Heart right ventricle (tissue), 16 donors: Measurements from ENCODE around the gene YBX2. TPM values are rescaled to one million over a fixed set of nuclear protein-coding genes. Genes with fewer than 3 reads are reported as not detected.

Experiments used
- ATAC-seq, 8 donors: fragments of 200-7000 bp; cut with Tn5 transposase; one replicate each; pipeline ENCODE4 v1.9.1; 2020; ENCODE audit warnings: mild to moderate bottlenecking in 8 of 8, moderate library complexity in 8 of 8, moderate number of reproducible peaks in 1 of 8
- DNase-seq, 2 donors: peaks; one replicate each; pipeline ENCODE4 v3.0.0-alpha.2; 2020
- H3K27ac ChIP-seq, 10 donors: fragments of 200-600 bp; sonication (generic) in 2 of 10; one replicate each; pipeline versions ENCODE4 v1.5.0 to v1.8.0; 2020 to 2022; ENCODE audit warnings: mild to moderate bottlenecking in 3 of 10
- H3K27me3 ChIP-seq, 7 donors: fragments of 200-600 bp; one replicate each; pipeline ENCODE4 v1.8.0; 2021 to 2022; ENCODE audit warnings: mild to moderate bottlenecking in 2 of 7
- H3K36me3 ChIP-seq, 9 donors: fragments of 200-600 bp; sonication (generic) in 1 of 9; one replicate each; pipeline versions ENCODE4 v1.5.0 to v1.8.0; 2020 to 2022; ENCODE audit warnings: mild to moderate bottlenecking in 2 of 9
- H3K4me1 ChIP-seq, 9 donors: fragments of 200-600 bp; sonication (generic) in 1 of 9; one replicate each; pipeline versions ENCODE4 v1.5.0 to v1.8.0; 2020 to 2022; ENCODE audit warnings: mild to moderate bottlenecking in 4 of 9
- H3K4me3 ChIP-seq, 10 donors: fragments of 200-600 bp; sonication (generic) in 2 of 10; one replicate each; pipeline versions ENCODE4 v1.5.0 to v1.8.0; 2020 to 2022; ENCODE audit warnings: mild to moderate bottlenecking in 7 of 10, moderate library complexity in 2 of 10
- H3K9me3 ChIP-seq, 11 donors: fragments of 200-600 bp in 10 of 11; sonication (generic) in 2 of 11; one replicate each; pipeline versions ENCODE4 v1.5.0 to v1.8.0; 2013 to 2022; ENCODE audit warnings: mild to moderate bottlenecking in 2 of 11, control low read depth in 1 of 11, moderate library complexity in 1 of 11
- WGBS, 2 donors: extraction: QIAGEN DNeasy Blood & Tissue Kit; methylation state at CpG; one replicate each; pipeline ENCODE4 v1.1.7; 2013; ENCODE audit warnings: inconsistent platforms in 1 of 2; 5-methylcytosine and 5-hydroxymethylcytosine counted together
- intact Hi-C, 10 donors: fragments of 100-400 bp; cut with DNase I; formaldehyde crosslinking; loops; one replicate each; pipeline versions ENCODE4 v1.11.1 to v1.14.2; 2022
- polyA plus RNA-seq, 2 donors: library from polyadenylated mRNA; stranded (reverse); fragments of 200-250 nt; gene quantifications; one replicate each; pipeline ENCODE4 v1.2.3, GENCODE V29; 2013
- total RNA-seq, 10 donors: library from RNA; stranded (reverse); fragmentation: NEBNext Ultra II Directional in 3 of 10; extraction: Animal tissue kit (Norgen Biotek cat#: 25700) in 3 of 10; gene quantifications; one replicate each; pipeline versions ENCODE4 v1.2.1 to v1.2.4, GENCODE V29; 2021 to 2023
- TF ChIP-seq, protein P1 (sequence below), 9 donors: fragments of 200-600 bp; sonication (generic) in 2 of 9; IDR thresholded peaks; one replicate each; pipeline versions ENCODE4 v1.5.0 to v1.8.0; 2021 to 2022; ENCODE audit warnings: antibody characterized with exemption in 9 of 9, mild to moderate bottlenecking in 5 of 9, moderate library complexity in 1 of 9
- donor health status: Arrhythmogenic right ventricular cardiomyopathy.
- donor health status: ischemic (EF 13 %, LVEDD 7.1; RV severe dilation, severe dysfunction).
- donor health status: healthy with polysubstance abuse.
- donor health status: DM: no; HTN: yes; CAD: no.
- donor health status: DM: no; HTN: no; CAD: no.
- donor health status: ischemic (EF 25% LVEDD 6.9; RV normal size, moderate dysfunction).
- donor health status: ischemic (EF 25% LVEDD 5.7; RV mildly dilated, moderate dysfunction).
- donor health status: healthy.
- donor health status: DM: yes; HTN: yes; CAD: no.
- donor health status: Ischemic cardiomyopathy.
- donor health status: ischemic (EF 35%, LVEDD 5.7; RV mildly dilated, moderate dysfunction).
- donor health status: nonischemic (EF 11% LVEDD 7.7; RV severe dilation, severe dysfunction).
- donor health status: DM: yes; HTN: yes; CAD: no.
- donor health status: PGD.
- donor health status: ischemic (EF 29% LVEDD 5.4; RV normal size, mild dysfunction).
- donor health status: nonischemic (EF 23%, LVEDD 6.1; RV moderate dilation, normal function).

YBX2 gene
- total and polyA plus RNA-seq, 12 donors = 0.42 to 2.6 (median 1.2) TPM

DNA sequence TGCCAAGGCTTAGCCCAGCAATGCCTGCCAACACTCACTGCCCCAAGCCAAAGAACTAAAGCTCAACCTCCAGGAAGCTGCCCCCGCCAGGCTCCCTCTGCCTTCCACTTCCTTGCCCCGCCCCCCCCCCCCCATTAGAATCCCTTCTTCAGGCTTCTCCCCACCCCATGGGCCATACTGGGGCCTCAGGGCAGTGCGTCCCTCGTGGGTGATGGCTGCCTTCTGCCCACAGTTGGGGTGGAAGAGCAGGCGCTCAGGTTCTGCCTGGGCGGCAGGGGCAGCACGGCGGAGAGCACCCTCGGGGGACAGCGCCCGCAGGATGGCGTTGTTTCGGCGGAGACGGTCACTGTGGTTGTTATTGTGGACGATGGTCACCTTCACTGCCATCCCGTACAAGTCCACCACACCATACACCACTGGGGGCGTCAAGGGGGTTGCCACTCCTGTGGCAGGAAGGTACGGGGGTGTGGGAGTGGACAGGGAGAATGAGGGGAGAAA is 30.6 kb upstream of the YBX2 start:
- Histone ChIP-seq H3K9me3 (no peaks in the 10 kb centered on the region), H3K36me3 (peaks cover 6 to 67% (median 42%) of the 10 kb centered on the region in 9 donors), H3K27me3 (no peaks in the 10 kb centered on the region), H3K4me1 (peaks cover 0 to 18% (median 13%) of the 10 kb centered on the region in 9 donors), H3K4me3 (no peak overlapping the region), H3K27ac (no peak overlapping the region)
- ATAC-seq (no peak), DNase-seq (no peak)
- 93 to 97% methylated on average over 18 to 19 of the region's 19 CpGs for WGBS, 2 donors
- TF ChIP-seq, protein P1, sequence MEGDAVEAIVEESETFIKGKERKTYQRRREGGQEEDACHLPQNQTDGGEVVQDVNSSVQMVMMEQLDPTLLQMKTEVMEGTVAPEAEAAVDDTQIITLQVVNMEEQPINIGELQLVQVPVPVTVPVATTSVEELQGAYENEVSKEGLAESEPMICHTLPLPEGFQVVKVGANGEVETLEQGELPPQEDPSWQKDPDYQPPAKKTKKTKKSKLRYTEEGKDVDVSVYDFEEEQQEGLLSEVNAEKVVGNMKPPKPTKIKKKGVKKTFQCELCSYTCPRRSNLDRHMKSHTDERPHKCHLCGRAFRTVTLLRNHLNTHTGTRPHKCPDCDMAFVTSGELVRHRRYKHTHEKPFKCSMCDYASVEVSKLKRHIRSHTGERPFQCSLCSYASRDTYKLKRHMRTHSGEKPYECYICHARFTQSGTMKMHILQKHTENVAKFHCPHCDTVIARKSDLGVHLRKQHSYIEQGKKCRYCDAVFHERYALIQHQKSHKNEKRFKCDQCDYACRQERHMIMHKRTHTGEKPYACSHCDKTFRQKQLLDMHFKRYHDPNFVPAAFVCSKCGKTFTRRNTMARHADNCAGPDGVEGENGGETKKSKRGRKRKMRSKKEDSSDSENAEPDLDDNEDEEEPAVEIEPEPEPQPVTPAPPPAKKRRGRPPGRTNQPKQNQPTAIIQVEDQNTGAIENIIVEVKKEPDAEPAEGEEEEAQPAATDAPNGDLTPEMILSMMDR (IDR thresholded peaks at IDR 0.05) = no peak
- intact Hi-C loops = no loop called here

DNA sequence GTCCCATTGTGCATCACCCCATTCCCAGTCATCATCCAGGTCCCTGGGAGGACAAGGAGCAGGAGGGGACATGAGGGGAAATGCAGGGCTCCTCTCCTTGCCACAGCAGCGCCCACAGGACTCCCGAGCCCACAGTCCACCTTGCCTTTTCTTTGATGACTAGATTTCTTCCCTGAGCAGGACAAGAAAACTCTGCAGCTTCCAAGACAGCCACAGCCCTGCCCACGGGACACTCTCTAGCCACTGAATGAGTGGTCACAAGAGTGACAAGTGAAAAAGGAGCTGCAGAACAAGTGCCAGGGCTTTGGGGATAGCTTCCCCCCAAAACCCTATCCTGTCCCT is 30.0 kb upstream of the YBX2 start:
- WGBS, 2 donors = 83 to 90% methylated on average over 3 of the region's 3 CpGs
- no peak overlapping the region for H3K27ac ChIP-seq
- TF ChIP-seq, protein P1 (IDR thresholded peaks at IDR 0.05) = no peak
- H3K9me3 ChIP-seq = no peaks in the 10 kb centered on the region
- DNase-seq (no peak), ATAC-seq (no peak)
- no peak overlapping the region for H3K4me3 ChIP-seq
- peaks cover 0 to 18% (median 13%) of the 10 kb centered on the region in 9 donors for H3K4me1 ChIP-seq
- intact Hi-C loops = no loop called here
- H3K36me3 ChIP-seq = peaks cover 6 to 73% (median 44%) of the 10 kb centered on the region in 9 donors
- no peaks in the 10 kb centered on the region for H3K27me3 ChIP-seq

DNA sequence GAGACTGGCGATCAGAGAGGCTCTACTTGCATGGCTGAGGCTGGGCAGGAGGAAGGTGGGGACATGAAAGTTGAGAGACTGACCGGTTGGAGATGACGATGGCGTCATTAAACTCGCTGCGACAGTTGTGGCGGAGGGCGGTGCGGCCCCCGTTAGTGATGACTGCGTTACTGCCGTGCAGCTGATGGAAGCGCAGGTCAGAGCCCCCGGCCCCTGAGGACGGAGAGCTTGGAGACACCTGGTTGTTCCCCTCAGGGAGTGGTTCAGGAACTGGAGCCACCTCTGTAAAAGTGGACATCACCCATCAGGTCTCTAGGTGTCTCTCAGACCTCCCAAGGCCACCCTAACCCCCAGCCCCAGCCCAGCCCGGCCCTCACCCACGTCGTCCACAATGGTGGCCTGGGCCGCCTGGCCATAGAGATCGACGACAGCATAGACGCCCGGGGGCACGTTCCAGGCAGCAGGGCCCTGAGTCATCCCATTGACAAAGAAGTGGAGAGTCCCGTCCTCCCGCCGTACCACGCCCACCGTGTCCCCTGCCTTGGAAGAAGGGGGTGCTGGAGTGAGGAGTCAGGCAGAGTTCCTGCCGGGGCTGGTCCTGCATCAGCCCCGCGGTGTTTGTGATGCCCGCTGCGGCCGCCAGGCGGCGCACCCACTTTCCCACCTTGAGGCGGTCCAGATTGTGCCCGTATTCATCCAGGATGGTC is 29.4 kb upstream of the YBX2 start:
- Histone ChIP-seq H3K36me3 (peaks cover 6 to 78% (median 49%) of the 10 kb centered on the region in 9 donors), H3K27me3 (no peaks in the 10 kb centered on the region), H3K4me3 (no peak overlapping the region), H3K27ac (no peak overlapping the region), H3K9me3 (no peaks in the 10 kb centered on the region), H3K4me1 (peaks cover 0 to 18% (median 13%) of the 10 kb centered on the region in 9 donors)
- peak in 1 of 2 donors; percentile 61 for DNase-seq
- WGBS, 2 donors = 66 to 68% methylated on average over 39 of the region's 39 CpGs
- TF ChIP-seq, protein P1 (IDR thresholded peaks at IDR 0.05) = peak; percentile 25 to 90 (median 74)
- peak in 5 of 8 donors; percentile 9 to 46 (median 26) for ATAC-seq
- intact Hi-C loops = no loop called here

DNA sequence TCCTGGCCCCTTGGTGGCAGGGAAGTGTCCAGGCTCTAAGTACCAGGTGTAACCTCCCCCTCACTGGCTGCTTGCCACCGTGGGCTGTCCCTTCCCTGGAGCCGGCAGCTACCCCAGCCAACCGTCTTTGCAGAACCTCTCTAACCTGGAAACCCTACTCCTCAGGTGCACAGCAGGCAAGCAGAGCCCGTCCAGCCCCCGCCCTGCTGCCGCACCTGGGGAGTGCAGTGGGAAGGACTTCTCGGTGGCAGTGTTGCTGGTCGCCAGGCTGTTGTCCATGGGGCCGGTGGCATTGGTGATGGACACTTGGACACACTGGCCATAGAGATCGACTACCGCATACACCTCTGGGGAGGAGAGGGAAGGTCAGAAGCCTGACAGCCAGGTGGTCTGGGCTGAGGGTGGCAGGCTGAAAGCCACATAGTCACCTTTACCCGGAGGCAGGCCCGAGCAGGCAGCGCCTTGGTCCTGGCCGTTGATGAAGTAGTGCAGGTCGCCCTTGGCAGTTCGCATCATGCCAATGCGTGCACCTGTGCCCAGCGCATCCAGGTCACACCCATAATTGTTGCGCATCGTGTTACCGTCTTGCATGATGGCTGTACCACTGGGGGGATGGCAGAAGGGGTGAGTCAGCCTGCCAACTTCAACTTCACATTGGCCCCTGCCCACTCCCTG is 28.2 kb upstream of the YBX2 start:
- TF ChIP-seq, protein P1 (IDR thresholded peaks at IDR 0.05) = no peak
- Histone ChIP-seq H3K9me3 (no peaks in the 10 kb centered on the region), H3K4me3 (no peak overlapping the region), H3K27ac (no peak overlapping the region), H3K4me1 (peaks cover 0 to 6% (median 2%) of the 10 kb centered on the region in 9 donors), H3K36me3 (peaks cover 6 to 91% (median 60%) of the 10 kb centered on the region in 9 donors), H3K27me3 (no peaks in the 10 kb centered on the region)
- WGBS, 2 donors = 91 to 93% methylated on average over 22 of the region's 22 CpGs
- intact Hi-C loops = no loop called here
- DNase-seq (no peak), ATAC-seq (no peak)
